OCI-LY7 (cell line): ENCODE results near the gene KHDC4.

Experiments used
- EZH2phosphoT487 ChIP-seq: fragments of 200-600 bp; sonication (generic); IDR thresholded peaks from 2 replicates; pipeline ENCODE4 v1.6.1; 2018; ENCODE audit warnings: low read depth, borderline replicate concordance, mild to moderate bottlenecking, mixed run types, antibody characterized with exemption, low read length, moderate library complexity, mixed read lengths
- TF ChIP-seq, protein P1 (sequence below): fragments of 200-600 bp; sonication (generic); conservative IDR thresholded peaks from 2 replicates; pipeline ENCODE4 v1.5.1; 2014; ENCODE audit warnings: mild to moderate bottlenecking, antibody characterized with exemption, low read length, moderate library complexity, mixed read lengths

- TF ChIP-seq, protein P1, sequence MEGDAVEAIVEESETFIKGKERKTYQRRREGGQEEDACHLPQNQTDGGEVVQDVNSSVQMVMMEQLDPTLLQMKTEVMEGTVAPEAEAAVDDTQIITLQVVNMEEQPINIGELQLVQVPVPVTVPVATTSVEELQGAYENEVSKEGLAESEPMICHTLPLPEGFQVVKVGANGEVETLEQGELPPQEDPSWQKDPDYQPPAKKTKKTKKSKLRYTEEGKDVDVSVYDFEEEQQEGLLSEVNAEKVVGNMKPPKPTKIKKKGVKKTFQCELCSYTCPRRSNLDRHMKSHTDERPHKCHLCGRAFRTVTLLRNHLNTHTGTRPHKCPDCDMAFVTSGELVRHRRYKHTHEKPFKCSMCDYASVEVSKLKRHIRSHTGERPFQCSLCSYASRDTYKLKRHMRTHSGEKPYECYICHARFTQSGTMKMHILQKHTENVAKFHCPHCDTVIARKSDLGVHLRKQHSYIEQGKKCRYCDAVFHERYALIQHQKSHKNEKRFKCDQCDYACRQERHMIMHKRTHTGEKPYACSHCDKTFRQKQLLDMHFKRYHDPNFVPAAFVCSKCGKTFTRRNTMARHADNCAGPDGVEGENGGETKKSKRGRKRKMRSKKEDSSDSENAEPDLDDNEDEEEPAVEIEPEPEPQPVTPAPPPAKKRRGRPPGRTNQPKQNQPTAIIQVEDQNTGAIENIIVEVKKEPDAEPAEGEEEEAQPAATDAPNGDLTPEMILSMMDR, result no peak
- no peak for TF ChIP-seq EZH2phosphoT487
These were observed 35.3 kb downstream of the KHDC4 start for GRCh38 chr1:155898888-155899287.
